Trophoblast cell (in vitro differentiated cells and primary cell): Measurements from ENCODE around the gene VWC2.

Source experiments
- DNase-seq, 2 donors: peaks; one replicate each; pipeline ENCODE4 v3.0.0-alpha.2; 2016
- H2AFZ ChIP-seq: 2 replicates; pipeline ENCODE4 v1.6.1; 2013; ENCODE audit warnings: low read length, moderate library complexity, mild to moderate bottlenecking; ENCODE audit not compliant: insufficient read depth, poor library complexity
- H2AK5ac ChIP-seq: 2 replicates; pipeline ENCODE4 v1.6.1; 2013; ENCODE audit warnings: mild to moderate bottlenecking, low read length
- H2BK120ac ChIP-seq: 2 replicates; pipeline ENCODE4 v1.6.1; 2013; ENCODE audit warnings: low read length, mild to moderate bottlenecking, moderate library complexity; ENCODE audit not compliant: insufficient read depth, poor library complexity
- H2BK12ac ChIP-seq: 2 replicates; pipeline ENCODE4 v1.6.1; 2013; ENCODE audit warnings: mild to moderate bottlenecking, low read length, moderate library complexity
- H2BK5ac ChIP-seq: 2 replicates; pipeline ENCODE4 v1.6.1; 2013; ENCODE audit warnings: low read length, low read depth, moderate library complexity, mild to moderate bottlenecking; ENCODE audit not compliant: poor library complexity
- H3K14ac ChIP-seq: 2 replicates; pipeline ENCODE4 v1.6.1; 2013; ENCODE audit warnings: mild to moderate bottlenecking, low read length
- H3K18ac ChIP-seq: 2 replicates; pipeline ENCODE4 v1.6.1; 2013; ENCODE audit warnings: mild to moderate bottlenecking, low read length
- H3K23ac ChIP-seq: 2 replicates; pipeline ENCODE4 v1.6.1; 2013; ENCODE audit warnings: low read length
- H3K27ac ChIP-seq: 2 replicates; pipeline ENCODE4 v1.5.1; 2013; ENCODE audit warnings: low read depth, mild to moderate bottlenecking, inconsistent platforms, low read length, moderate library complexity
- H3K27me3 ChIP-seq: 2 replicates; pipeline ENCODE4 v1.6.1; 2013; ENCODE audit warnings: inconsistent platforms, mild to moderate bottlenecking, low read length, moderate library complexity; ENCODE audit not compliant: insufficient read depth
- H3K36me3 ChIP-seq, 2 experiments: 1 replicate in 1 of 2; 2 replicates in 1 of 2; pipeline ENCODE4 v1.6.1; 2013; ENCODE audit warnings: low read length in 2 of 2, mild to moderate bottlenecking in 2 of 2, moderate library complexity in 1 of 2; ENCODE audit not compliant: insufficient read depth in 2 of 2, control insufficient read depth in 1 of 2
- H3K4ac ChIP-seq: 2 replicates; pipeline ENCODE4 v1.6.1; 2013; ENCODE audit warnings: low read depth, mild to moderate bottlenecking, low read length, moderate library complexity
- H3K4me1 ChIP-seq, 2 experiments: 1 replicate in 1 of 2; 2 replicates in 1 of 2; pipeline ENCODE4 v1.6.1; 2013; ENCODE audit warnings: low read length in 2 of 2, mild to moderate bottlenecking in 2 of 2, moderate library complexity in 1 of 2; ENCODE audit not compliant: insufficient read depth in 2 of 2, control insufficient read depth in 1 of 2
- H3K4me2 ChIP-seq: 2 replicates; pipeline ENCODE4 v1.6.1; 2013; ENCODE audit warnings: inconsistent platforms, mild to moderate bottlenecking, low read length, moderate library complexity
- H3K4me3 ChIP-seq: 2 replicates; pipeline ENCODE4 v1.5.1; 2013; ENCODE audit warnings: mild to moderate bottlenecking, low read depth, low read length, inconsistent platforms
- H3K79me1 ChIP-seq: one replicate; pipeline ENCODE4 v1.6.1; 2013; ENCODE audit warnings: low read length
- H3K79me2 ChIP-seq: 2 replicates; pipeline ENCODE4 v1.6.1; 2013; ENCODE audit warnings: low read length, mild to moderate bottlenecking; ENCODE audit not compliant: control insufficient read depth, insufficient read depth, poor library complexity
- H3K9ac ChIP-seq: 2 replicates; pipeline ENCODE4 v1.6.1; 2013; ENCODE audit warnings: mild to moderate bottlenecking, low read length
- H3K9me3 ChIP-seq: 2 replicates; pipeline ENCODE4 v1.6.1; 2013; ENCODE audit warnings: low read depth, mild to moderate bottlenecking, control low read depth, inconsistent platforms, low read length; ENCODE audit not compliant: insufficient read depth
- H4K12ac ChIP-seq: 2 replicates; pipeline ENCODE4 v1.6.1; 2013; ENCODE audit warnings: low read depth, mild to moderate bottlenecking, low read length, moderate library complexity
- H4K8ac ChIP-seq: 2 replicates; pipeline ENCODE4 v1.6.1; 2013; ENCODE audit warnings: low read depth, mild to moderate bottlenecking, low read length, moderate library complexity
- H4K91ac ChIP-seq: one replicate; pipeline ENCODE4 v1.6.1; 2013; ENCODE audit warnings: low read depth, mild to moderate bottlenecking, low read length, moderate library complexity
- WGBS: extraction: QIAGEN DNeasy Blood & Tissue Kit; methylation state at CpG from one replicate; pipeline ENCODE4 v1.1.7; 2013; ENCODE audit warnings: missing lambda C conversion rate; ENCODE audit not compliant: insufficient read length, insufficient coverage; ENCODE audit errors: extremely low coverage; 5-methylcytosine and 5-hydroxymethylcytosine counted together

The VWC2 gene

GRCh38 chr7:49928787-49929186 is 155.3 kb downstream of the VWC2 start:
- no peaks in the 10 kb centered on the region for H3K4me1 ChIP-seq
- H3K9ac ChIP-seq = no peak overlapping the region
- H3K27me3 ChIP-seq = no peaks in the 10 kb centered on the region
- no peak overlapping the region for H3K14ac ChIP-seq
- no peak overlapping the region for H3K18ac ChIP-seq
- H4K91ac ChIP-seq = no peak overlapping the region
- no peak overlapping the region for H3K27ac ChIP-seq
- WGBS = no CpG with 5 or more reads among the region's 2 CpGs
- peaks cover 8% of the 10 kb centered on the region for H3K9me3 ChIP-seq
- no peak overlapping the region for H4K8ac ChIP-seq
- H4K12ac ChIP-seq = no peak overlapping the region
- no peak for DNase-seq
- H2BK120ac ChIP-seq = no peak overlapping the region
- no peak overlapping the region for H3K4me3 ChIP-seq
- no peak overlapping the region for H2BK12ac ChIP-seq
- no peaks in the 10 kb centered on the region for H3K79me1 ChIP-seq
- H3K36me3 ChIP-seq = no peaks in the 10 kb centered on the region
- no peak overlapping the region for H3K4me2 ChIP-seq
- no peak overlapping the region for H2AFZ ChIP-seq
- no peak overlapping the region for H3K23ac ChIP-seq
- no peak overlapping the region for H2AK5ac ChIP-seq
- H3K4ac ChIP-seq = no peak overlapping the region
- no peaks in the 10 kb centered on the region for H3K79me2 ChIP-seq
- no peak overlapping the region for H2BK5ac ChIP-seq

- Histone ChIP-seq H4K12ac (no peak overlapping the region), H3K4ac (no peak overlapping the region), H3K14ac (no peak overlapping the region), H2AFZ (no peak overlapping the region), H3K23ac (no peak overlapping the region), H3K9me3 (peaks cover 8% of the 10 kb centered on the region), H3K4me2 (no peak overlapping the region), H2BK12ac (no peak overlapping the region), H4K91ac (no peak overlapping the region), H3K27me3 (no peaks in the 10 kb centered on the region), H3K9ac (no peak overlapping the region), H3K79me1 (no peaks in the 10 kb centered on the region), H4K8ac (no peak overlapping the region), H3K36me3 (no peaks in the 10 kb centered on the region), H3K4me3 (no peak overlapping the region), H3K18ac (no peak overlapping the region), H2BK120ac (no peak overlapping the region), H3K4me1 (no peaks in the 10 kb centered on the region), H3K79me2 (no peaks in the 10 kb centered on the region), H2BK5ac (no peak overlapping the region), H2AK5ac (no peak overlapping the region), H3K27ac (no peak overlapping the region)
- no peak for DNase-seq
- no CpG with 5 or more reads among the region's 2 CpGs for WGBS
Observed at GRCh38 chr7:49931627-49932026, 158.2 kb downstream of the VWC2 start.

- Histone ChIP-seq H3K4me1 (no peaks in the 10 kb centered on the region), H3K79me2 (no peaks in the 10 kb centered on the region), H3K4me2 (no peak overlapping the region), H3K9ac (no peak overlapping the region), H2BK120ac (no peak overlapping the region), H3K23ac (no peak overlapping the region), H2AFZ (no peak overlapping the region), H3K14ac (no peak overlapping the region), H3K79me1 (no peaks in the 10 kb centered on the region), H2AK5ac (no peak overlapping the region), H3K18ac (no peak overlapping the region), H4K91ac (no peak overlapping the region), H3K4ac (no peak overlapping the region), H3K9me3 (no peaks in the 10 kb centered on the region), H3K27me3 (no peaks in the 10 kb centered on the region), H4K8ac (no peak overlapping the region), H4K12ac (no peak overlapping the region), H3K27ac (no peak overlapping the region), H2BK5ac (no peak overlapping the region), H2BK12ac (no peak overlapping the region), H3K4me3 (no peak overlapping the region), H3K36me3 (no peaks in the 10 kb centered on the region)
- no CpG with 5 or more reads among the region's 2 CpGs for WGBS
- DNase-seq = no peak
Observed at GRCh38 chr7:49937608-49938007, 164.2 kb downstream of the VWC2 start.
